HUES6 (cell line): Measurements from ENCODE around the gene WLS.

Source experiments
- H3K27ac ChIP-seq: 2 replicates; pipeline ENCODE4 v1.7.0; 2013; ENCODE audit warnings: low read depth, mild to moderate bottlenecking, low read length, inconsistent platforms
- H3K27me3 ChIP-seq: 2 replicates; pipeline ENCODE4 v1.6.1; 2013; ENCODE audit warnings: low read length; ENCODE audit not compliant: control insufficient read depth, insufficient read depth
- H3K36me3 ChIP-seq: 2 replicates; pipeline ENCODE4 v1.6.1; 2013; ENCODE audit warnings: low read length; ENCODE audit not compliant: control insufficient read depth, insufficient read depth
- H3K4me1 ChIP-seq: 2 replicates; pipeline ENCODE4 v1.6.1; 2013; ENCODE audit warnings: low read length; ENCODE audit not compliant: control insufficient read depth, insufficient read depth
- H3K4me3 ChIP-seq: 2 replicates; pipeline ENCODE4 v1.5.1; 2013; ENCODE audit warnings: low read depth, low read length
- H3K9ac ChIP-seq: one replicate; pipeline ENCODE4 v1.6.1; 2013; ENCODE audit warnings: mild to moderate bottlenecking, low read length
- H3K9me3 ChIP-seq: 2 replicates; pipeline ENCODE4 v1.6.1; 2013; ENCODE audit warnings: low read depth, low read length; ENCODE audit not compliant: control insufficient read depth, insufficient read depth

Gene WLS

GRCh38 chr1:68093737-68094136 lies 138.6 kb downstream of the WLS start:
- no peak overlapping the region for H3K9ac ChIP-seq
- no peak overlapping the region for H3K4me3 ChIP-seq
- no peaks in the 10 kb centered on the region for H3K36me3 ChIP-seq

GRCh38 chr1:68087184-68087583 lies 145.1 kb downstream of the WLS start:
- Histone ChIP-seq H3K9ac (no peak overlapping the region), H3K27me3 (no peaks in the 10 kb centered on the region), H3K9me3 (no peaks in the 10 kb centered on the region), H3K4me1 (no peaks in the 10 kb centered on the region), H3K4me3 (no peak overlapping the region), H3K36me3 (no peaks in the 10 kb centered on the region), H3K27ac (no peak overlapping the region)

More at GRCh38 chr1:68093737-68094136, 138.6 kb downstream of the WLS start:
- H3K9me3 ChIP-seq = 0 out of 2 replicates have a peak, but pooled peaks cover 4% of the 10 kb centered on the region
- H3K4me1 ChIP-seq = no peaks in the 10 kb centered on the region
- no peaks in the 10 kb centered on the region for H3K27me3 ChIP-seq
- no peak overlapping the region for H3K27ac ChIP-seq

- H3K27ac ChIP-seq = no peak overlapping the region
- no peak overlapping the region for H3K9ac ChIP-seq
- no peaks in the 10 kb centered on the region for H3K4me1 ChIP-seq
- H3K27me3 ChIP-seq = no peaks in the 10 kb centered on the region
- no peaks in the 10 kb centered on the region for H3K36me3 ChIP-seq
- no peaks in the 10 kb centered on the region for H3K9me3 ChIP-seq
- H3K4me3 ChIP-seq = no peak overlapping the region
These were observed 146.6 kb downstream of the WLS start for GRCh38 chr1:68085752-68086151.

- no peaks in the 10 kb centered on the region for H3K27me3 ChIP-seq
- H3K4me1 ChIP-seq = peaks cover 3% of the 10 kb centered on the region
- no peaks in the 10 kb centered on the region for H3K9me3 ChIP-seq
- no peak overlapping the region for H3K4me3 ChIP-seq
- H3K27ac ChIP-seq = no peak overlapping the region
- H3K36me3 ChIP-seq = no peaks in the 10 kb centered on the region
- H3K9ac ChIP-seq = no peak overlapping the region
These were observed 148.6 kb downstream of the WLS start for GRCh38 chr1:68083686-68084085.

GRCh38 chr1:68081775-68082283 lies 150.5 kb downstream of the WLS start:
- H3K36me3 ChIP-seq = no peaks in the 10 kb centered on the region
- H3K4me1 ChIP-seq = peaks cover 6% of the 10 kb centered on the region
- H3K9ac ChIP-seq = no peak overlapping the region
- no peaks in the 10 kb centered on the region for H3K9me3 ChIP-seq
- H3K4me3 ChIP-seq = no peak overlapping the region
- H3K27ac ChIP-seq = no peak overlapping the region
- H3K27me3 ChIP-seq = no peaks in the 10 kb centered on the region

- H3K36me3 ChIP-seq = no peaks in the 10 kb centered on the region
- no peaks in the 10 kb centered on the region; the same call in 1 of the 2 replicates for H3K9me3 ChIP-seq
- no peak overlapping the region for H3K27ac ChIP-seq
- no peak overlapping the region for H3K4me3 ChIP-seq
- no peak overlapping the region for H3K9ac ChIP-seq
- no peaks in the 10 kb centered on the region for H3K27me3 ChIP-seq
- H3K4me1 ChIP-seq = peaks cover 6% of the 10 kb centered on the region
These were observed 153.7 kb downstream of the WLS start for GRCh38 chr1:68078647-68079046.
